ENCODE measurements around the gene COX6B1.

COX6B1 gene

DNA sequence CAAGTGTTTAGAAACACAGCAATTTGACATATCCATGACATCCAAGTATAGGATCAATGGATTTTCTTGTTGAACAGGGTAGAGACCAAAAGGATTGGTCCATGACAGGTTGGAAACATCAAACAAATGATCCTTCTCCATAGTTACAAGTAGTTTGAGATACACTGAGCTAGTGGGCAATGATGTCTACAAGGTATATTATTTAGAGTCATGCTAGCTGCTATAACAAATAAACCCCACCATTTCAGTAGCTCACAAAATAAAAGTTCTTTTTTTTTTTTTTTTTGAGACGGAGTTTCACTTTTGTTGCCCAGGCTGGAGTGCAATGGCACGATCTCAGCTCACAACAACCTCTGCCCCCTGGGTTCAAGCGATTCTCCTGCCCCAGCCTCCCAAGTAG lies 40.5 kb upstream of the COX6B1 start:
- H4K20me1 ChIP-seq (ENCODE audit: insufficient read depth, low read length), result no peaks in the 10 kb centered on the region
- H3K9ac ChIP-seq (ENCODE audit: low read depth, low read length), result no peak overlapping the region
- H3K4me3 ChIP-seq (ENCODE audit: low read depth in 1 of 2, low read length in 2 of 2), result no peak overlapping the region
- H3K27me3 ChIP-seq (ENCODE audit: insufficient read depth, low read length, poor library complexity), result no peaks in the 10 kb centered on the region
- TF ChIP-seq, protein P1, sequence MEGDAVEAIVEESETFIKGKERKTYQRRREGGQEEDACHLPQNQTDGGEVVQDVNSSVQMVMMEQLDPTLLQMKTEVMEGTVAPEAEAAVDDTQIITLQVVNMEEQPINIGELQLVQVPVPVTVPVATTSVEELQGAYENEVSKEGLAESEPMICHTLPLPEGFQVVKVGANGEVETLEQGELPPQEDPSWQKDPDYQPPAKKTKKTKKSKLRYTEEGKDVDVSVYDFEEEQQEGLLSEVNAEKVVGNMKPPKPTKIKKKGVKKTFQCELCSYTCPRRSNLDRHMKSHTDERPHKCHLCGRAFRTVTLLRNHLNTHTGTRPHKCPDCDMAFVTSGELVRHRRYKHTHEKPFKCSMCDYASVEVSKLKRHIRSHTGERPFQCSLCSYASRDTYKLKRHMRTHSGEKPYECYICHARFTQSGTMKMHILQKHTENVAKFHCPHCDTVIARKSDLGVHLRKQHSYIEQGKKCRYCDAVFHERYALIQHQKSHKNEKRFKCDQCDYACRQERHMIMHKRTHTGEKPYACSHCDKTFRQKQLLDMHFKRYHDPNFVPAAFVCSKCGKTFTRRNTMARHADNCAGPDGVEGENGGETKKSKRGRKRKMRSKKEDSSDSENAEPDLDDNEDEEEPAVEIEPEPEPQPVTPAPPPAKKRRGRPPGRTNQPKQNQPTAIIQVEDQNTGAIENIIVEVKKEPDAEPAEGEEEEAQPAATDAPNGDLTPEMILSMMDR (IDR thresholded peaks at IDR 0.05; ENCODE audit: borderline replicate concordance, extremely low read depth, low read length, poor library complexity, severe bottlenecking), result no peak
- no peak for TF ChIP-seq EZH2 (IDR thresholded peaks at IDR 0.05; ENCODE audit: borderline replicate concordance, low read depth, low read length, severe bottlenecking)
- no peak overlapping the region for H2AFZ ChIP-seq (ENCODE audit: low read depth, low read length)
- ATAC-seq (ENCODE audit: insufficient read depth, low read depth) (no peak), DNase-seq (no peak)
- peaks cover under 1% of the 10 kb centered on the region for H3K79me2 ChIP-seq (ENCODE audit: insufficient read depth, low read length)
- no peak overlapping the region for H3K4me2 ChIP-seq (ENCODE audit: insufficient read depth, low read length)
- peaks cover 7% of the 10 kb centered on the region for H3K9me3 ChIP-seq (ENCODE audit: insufficient read depth, low read length, severe bottlenecking)
- no peak overlapping the region for H3K27ac ChIP-seq (ENCODE audit: low read length)
- no peaks in the 10 kb centered on the region for H3K36me3 ChIP-seq (ENCODE audit: insufficient read depth, low read length)
- peaks cover 8% of the 10 kb centered on the region for H3K4me1 ChIP-seq (ENCODE audit: insufficient read depth, low read length)

- H3K36me3 ChIP-seq (ENCODE audit: insufficient read depth, low read length), result no peaks in the 10 kb centered on the region
- DNase-seq (no peak), ATAC-seq (ENCODE audit: insufficient read depth, low read depth) (no peak)
- no peak overlapping the region for H2AFZ ChIP-seq (ENCODE audit: low read depth, low read length)
- no peaks in the 10 kb centered on the region for H4K20me1 ChIP-seq (ENCODE audit: insufficient read depth, low read length)
- H3K4me1 ChIP-seq (ENCODE audit: insufficient read depth, low read length), result peaks cover 13% of the 10 kb centered on the region
- peaks cover 7% of the 10 kb centered on the region for H3K9me3 ChIP-seq (ENCODE audit: insufficient read depth, low read length, severe bottlenecking)
- H3K4me2 ChIP-seq (ENCODE audit: insufficient read depth, low read length), result no peak overlapping the region
- H3K79me2 ChIP-seq (ENCODE audit: insufficient read depth, low read length), result peaks cover 6% of the 10 kb centered on the region
- no peaks in the 10 kb centered on the region for H3K27me3 ChIP-seq (ENCODE audit: insufficient read depth, low read length, poor library complexity)
- H3K27ac ChIP-seq (ENCODE audit: low read length), result no peak overlapping the region
- no peak overlapping the region for H3K9ac ChIP-seq (ENCODE audit: low read depth, low read length)
- TF ChIP-seq, protein P1 (IDR thresholded peaks at IDR 0.05; ENCODE audit: borderline replicate concordance, extremely low read depth, low read length, poor library complexity, severe bottlenecking), result no peak
- no peak for TF ChIP-seq EZH2 (IDR thresholded peaks at IDR 0.05; ENCODE audit: borderline replicate concordance, low read depth, low read length, severe bottlenecking)
- H3K4me3 ChIP-seq (ENCODE audit: low read depth in 1 of 2, low read length in 2 of 2), result no peak overlapping the region
Measured at GRCh38 chr19:35608251-35608650, 39.9 kb upstream of the COX6B1 start.

DNA sequence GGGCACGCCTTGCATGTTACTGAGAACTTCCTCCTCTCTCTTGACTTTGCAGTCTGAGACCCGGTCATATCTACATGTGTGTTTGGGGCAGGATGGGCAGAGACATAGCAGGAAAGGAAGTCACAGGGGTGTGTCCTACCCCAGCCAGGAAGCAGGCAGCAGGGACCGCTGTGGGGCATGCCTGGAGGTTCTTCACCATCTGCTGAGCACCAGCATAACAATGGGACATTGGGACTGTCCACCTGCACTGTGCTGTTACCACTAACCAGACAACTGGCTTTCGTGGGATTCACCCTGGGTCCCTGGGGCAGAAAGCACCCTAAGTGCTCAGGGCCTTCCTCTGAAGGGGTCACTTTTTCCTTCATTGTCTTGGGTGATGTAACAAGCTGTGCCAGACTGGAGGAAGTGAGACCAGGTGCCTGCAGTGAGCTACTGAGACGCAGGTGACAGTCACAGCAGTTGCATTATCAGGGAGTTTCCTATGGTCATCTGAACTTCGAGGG lies 38.2 kb upstream of the COX6B1 start:
- H2AFZ ChIP-seq (ENCODE audit: low read depth, low read length), result no peak overlapping the region
- H3K9me3 ChIP-seq (ENCODE audit: insufficient read depth, low read length, severe bottlenecking), result peaks cover 7% of the 10 kb centered on the region
- H3K79me2 ChIP-seq (ENCODE audit: insufficient read depth, low read length), result peaks cover 15% of the 10 kb centered on the region
- peaks cover 22% of the 10 kb centered on the region for H3K4me1 ChIP-seq (ENCODE audit: insufficient read depth, low read length)
- no peak overlapping the region for H3K27ac ChIP-seq (ENCODE audit: low read length)
- no peak for TF ChIP-seq EZH2 (IDR thresholded peaks at IDR 0.05; ENCODE audit: borderline replicate concordance, low read depth, low read length, severe bottlenecking)
- TF ChIP-seq, protein P1 (IDR thresholded peaks at IDR 0.05; ENCODE audit: borderline replicate concordance, extremely low read depth, low read length, poor library complexity, severe bottlenecking), result no peak
- no peaks in the 10 kb centered on the region for H4K20me1 ChIP-seq (ENCODE audit: insufficient read depth, low read length)
- no peaks in the 10 kb centered on the region for H3K27me3 ChIP-seq (ENCODE audit: insufficient read depth, low read length, poor library complexity)
- H3K9ac ChIP-seq (ENCODE audit: low read depth, low read length), result no peak overlapping the region
- H3K4me2 ChIP-seq (ENCODE audit: insufficient read depth, low read length), result no peak overlapping the region
- DNase-seq (no peak), ATAC-seq (ENCODE audit: insufficient read depth, low read depth) (no peak)
- H3K4me3 ChIP-seq (ENCODE audit: low read depth in 1 of 2, low read length in 2 of 2), result no peak overlapping the region
- peaks cover 9% of the 10 kb centered on the region for H3K36me3 ChIP-seq (ENCODE audit: insufficient read depth, low read length)

DNA sequence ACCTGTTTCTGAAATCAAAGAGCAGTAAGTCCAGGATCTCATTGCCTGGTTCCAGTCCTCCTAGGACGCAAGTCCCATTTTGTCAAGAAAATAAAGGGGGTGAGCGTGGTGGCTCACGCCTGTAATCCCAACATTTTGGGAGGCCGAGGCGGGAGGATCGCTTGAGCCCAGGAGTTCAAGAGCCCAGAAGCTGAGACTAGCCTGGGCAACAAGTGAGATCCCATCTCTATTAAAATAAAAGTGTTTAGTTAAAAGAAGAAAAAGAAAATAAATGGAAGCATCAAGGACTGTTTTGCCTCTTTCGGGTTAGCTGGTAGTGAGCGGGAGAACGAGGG lies 35.9 kb upstream of the COX6B1 start:
- Histone ChIP-seq H4K20me1 (ENCODE audit: insufficient read depth, low read length) (no peaks in the 10 kb centered on the region), H3K4me2 (ENCODE audit: insufficient read depth, low read length) (peak overlapping the region; percentile 83), H3K9me3 (ENCODE audit: insufficient read depth, low read length, severe bottlenecking) (peaks cover 7% of the 10 kb centered on the region), H3K27me3 (ENCODE audit: insufficient read depth, low read length, poor library complexity) (no peaks in the 10 kb centered on the region), H3K27ac (ENCODE audit: low read length) (peak overlapping the region; percentile 96; the same call in 1 of the 2 replicates), H3K9ac (ENCODE audit: low read depth, low read length) (peak overlapping the region; percentile 97), H3K4me3 (ENCODE audit: low read depth in 1 of 2, low read length in 2 of 2) (peak overlapping the region; percentile 81 to 93; a peak in 3 of 4 replicates), H2AFZ (ENCODE audit: low read depth, low read length) (peak overlapping the region; percentile 99), H3K79me2 (ENCODE audit: insufficient read depth, low read length) (peaks cover 15% of the 10 kb centered on the region), H3K4me1 (ENCODE audit: insufficient read depth, low read length) (peaks cover 22% of the 10 kb centered on the region), H3K36me3 (ENCODE audit: insufficient read depth, low read length) (peaks cover 25% of the 10 kb centered on the region)
- TF ChIP-seq, protein P1 (IDR thresholded peaks at IDR 0.05; ENCODE audit: borderline replicate concordance, extremely low read depth, low read length, poor library complexity, severe bottlenecking), result no peak
- no peak for TF ChIP-seq EZH2 (IDR thresholded peaks at IDR 0.05; ENCODE audit: borderline replicate concordance, low read depth, low read length, severe bottlenecking)
- no peak for ATAC-seq (ENCODE audit: insufficient read depth, low read depth)
- no peak for DNase-seq

Data from DND-41 (cell line).